ENCODE results near the gene SYNJ2.

SYNJ2 gene

DNA sequence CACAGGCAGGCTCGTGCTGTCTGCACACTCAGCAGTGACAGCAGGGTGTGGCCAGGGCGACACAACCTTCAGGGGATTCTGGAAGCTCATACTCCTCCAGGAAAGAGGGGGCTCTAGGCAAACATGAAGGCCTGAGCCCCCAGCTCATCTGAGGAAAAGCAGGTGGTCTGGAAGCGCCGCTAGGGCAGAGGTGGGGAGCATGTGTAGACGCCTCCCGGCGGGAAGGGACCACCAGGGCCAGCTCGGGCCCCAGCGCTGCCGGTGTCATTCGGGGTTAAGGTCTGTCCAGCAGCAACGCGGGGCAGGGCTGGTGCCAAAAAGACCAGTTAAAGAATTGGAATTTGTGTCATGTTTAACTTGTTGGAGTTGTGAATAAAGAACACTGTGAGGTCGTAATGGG, 39.3 kb upstream of the SYNJ2 start:
- Histone ChIP-seq H3K27ac (ENCODE audit: low read depth, low read length, poor library complexity, severe bottlenecking) (no peak overlapping the region), H3K4me1 (ENCODE audit: insufficient read depth, low read length, severe bottlenecking) (no peaks in the 10 kb centered on the region), H3F3A (ENCODE audit: insufficient read depth, low read length) (no peaks in the 10 kb centered on the region), H3K4me2 (ENCODE audit: low read length) (no peak overlapping the region), H3K36me3 (ENCODE audit: insufficient read depth, low read length) (no peaks in the 10 kb centered on the region), H3K27me3 (ENCODE audit: insufficient read depth, low read length) (no peaks in the 10 kb centered on the region; the same call in 1 of the 2 replicates), H3K4me3 (ENCODE audit: low read depth, low read length, poor library complexity, severe bottlenecking) (no peak overlapping the region), H4K20me1 (ENCODE audit: insufficient read depth, low read length) (no peaks in the 10 kb centered on the region), H3K79me2 (ENCODE audit: insufficient read depth, low read length) (no peaks in the 10 kb centered on the region), H3K9ac (ENCODE audit: low read length) (no peak overlapping the region), H3K9me3 (ENCODE audit: low read length) (no peaks in the 10 kb centered on the region), H2AFZ (ENCODE audit: low read length) (no peak overlapping the region), H3K9me2 (ENCODE audit: low read depth, low read length) (no peaks in the 10 kb centered on the region)
- no peak for TF ChIP-seq EZH2 (IDR thresholded peaks at IDR 0.05; ENCODE audit: borderline replicate concordance, low read length)
- TF ChIP-seq, protein P1, sequence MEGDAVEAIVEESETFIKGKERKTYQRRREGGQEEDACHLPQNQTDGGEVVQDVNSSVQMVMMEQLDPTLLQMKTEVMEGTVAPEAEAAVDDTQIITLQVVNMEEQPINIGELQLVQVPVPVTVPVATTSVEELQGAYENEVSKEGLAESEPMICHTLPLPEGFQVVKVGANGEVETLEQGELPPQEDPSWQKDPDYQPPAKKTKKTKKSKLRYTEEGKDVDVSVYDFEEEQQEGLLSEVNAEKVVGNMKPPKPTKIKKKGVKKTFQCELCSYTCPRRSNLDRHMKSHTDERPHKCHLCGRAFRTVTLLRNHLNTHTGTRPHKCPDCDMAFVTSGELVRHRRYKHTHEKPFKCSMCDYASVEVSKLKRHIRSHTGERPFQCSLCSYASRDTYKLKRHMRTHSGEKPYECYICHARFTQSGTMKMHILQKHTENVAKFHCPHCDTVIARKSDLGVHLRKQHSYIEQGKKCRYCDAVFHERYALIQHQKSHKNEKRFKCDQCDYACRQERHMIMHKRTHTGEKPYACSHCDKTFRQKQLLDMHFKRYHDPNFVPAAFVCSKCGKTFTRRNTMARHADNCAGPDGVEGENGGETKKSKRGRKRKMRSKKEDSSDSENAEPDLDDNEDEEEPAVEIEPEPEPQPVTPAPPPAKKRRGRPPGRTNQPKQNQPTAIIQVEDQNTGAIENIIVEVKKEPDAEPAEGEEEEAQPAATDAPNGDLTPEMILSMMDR (IDR thresholded peaks at IDR 0.05; ENCODE audit: low read length): no peak

DNA sequence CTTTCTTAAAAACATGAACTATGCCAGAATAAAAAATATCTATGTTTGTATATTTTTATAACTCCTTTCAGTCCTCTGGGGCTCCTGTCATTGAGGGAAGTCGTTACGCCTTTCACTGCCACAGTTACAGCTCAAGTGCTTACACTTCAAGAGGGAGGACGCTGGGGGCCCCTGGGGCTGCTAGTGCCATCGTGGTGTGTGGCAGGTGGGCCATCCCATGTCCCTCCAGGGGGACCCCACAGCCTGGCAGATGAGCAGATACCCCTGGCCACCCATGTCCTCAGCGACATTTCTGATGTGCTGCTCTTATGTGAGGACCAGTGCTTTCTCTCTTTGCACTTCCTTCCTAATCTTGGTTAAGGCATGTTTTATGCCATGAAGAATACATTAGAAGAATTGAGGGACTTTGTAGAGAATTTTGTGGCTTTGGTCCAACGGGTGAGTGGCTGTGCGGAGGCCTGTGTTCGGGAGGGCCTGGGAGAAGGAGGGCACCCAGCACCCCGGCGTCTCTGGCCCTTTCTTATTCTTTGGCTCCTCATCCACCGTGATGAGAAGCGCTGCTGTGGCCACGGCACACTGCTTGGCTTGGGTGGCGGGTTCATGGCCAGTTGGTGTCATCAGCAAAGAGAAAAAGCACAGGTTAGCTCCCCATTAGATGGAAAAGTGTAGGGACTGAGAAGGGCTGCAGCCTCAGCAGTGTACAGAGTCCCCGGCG, 38.3 kb upstream of the SYNJ2 start:
- no peak overlapping the region for H3K4me3 ChIP-seq (ENCODE audit: low read depth, low read length, poor library complexity, severe bottlenecking)
- no peaks in the 10 kb centered on the region for H3K36me3 ChIP-seq (ENCODE audit: insufficient read depth, low read length)
- H3K79me2 ChIP-seq (ENCODE audit: insufficient read depth, low read length): no peaks in the 10 kb centered on the region
- H2AFZ ChIP-seq (ENCODE audit: low read length): no peak overlapping the region
- no peaks in the 10 kb centered on the region; the same call in 1 of the 2 replicates for H3K27me3 ChIP-seq (ENCODE audit: insufficient read depth, low read length)
- TF ChIP-seq, protein P1 (IDR thresholded peaks at IDR 0.05; ENCODE audit: low read length): no peak
- TF ChIP-seq EZH2 (IDR thresholded peaks at IDR 0.05; ENCODE audit: borderline replicate concordance, low read length): no peak
- no peak overlapping the region for H3K9ac ChIP-seq (ENCODE audit: low read length)
- H3K9me2 ChIP-seq (ENCODE audit: low read depth, low read length): no peaks in the 10 kb centered on the region
- no peaks in the 10 kb centered on the region for H3K4me1 ChIP-seq (ENCODE audit: insufficient read depth, low read length, severe bottlenecking)
- H4K20me1 ChIP-seq (ENCODE audit: insufficient read depth, low read length): no peaks in the 10 kb centered on the region
- H3F3A ChIP-seq (ENCODE audit: insufficient read depth, low read length): no peaks in the 10 kb centered on the region
- no peaks in the 10 kb centered on the region for H3K9me3 ChIP-seq (ENCODE audit: low read length)
- H3K27ac ChIP-seq (ENCODE audit: low read depth, low read length, poor library complexity, severe bottlenecking): no peak overlapping the region
- no peak overlapping the region for H3K4me2 ChIP-seq (ENCODE audit: low read length)

DNA sequence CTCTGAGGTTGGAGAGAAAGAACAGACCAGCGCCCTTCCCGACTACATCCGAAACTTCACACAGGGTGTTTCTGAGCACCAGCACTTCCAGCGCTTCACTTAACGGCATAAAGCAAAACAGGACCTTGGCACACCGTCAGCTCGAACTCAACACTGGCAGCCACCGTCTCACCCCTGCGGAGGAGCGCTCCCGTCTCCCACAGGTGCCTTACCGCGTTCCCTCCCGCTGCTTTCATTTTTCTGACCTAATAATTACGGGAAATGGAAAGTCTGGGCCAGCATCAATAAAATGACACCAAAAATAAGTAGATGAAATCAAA, 37.7 kb upstream of the SYNJ2 start:
- Histone ChIP-seq H2AFZ (ENCODE audit: low read length) (no peak overlapping the region), H3F3A (ENCODE audit: insufficient read depth, low read length) (no peaks in the 10 kb centered on the region), H3K27ac (ENCODE audit: low read depth, low read length, poor library complexity, severe bottlenecking) (no peak overlapping the region), H4K20me1 (ENCODE audit: insufficient read depth, low read length) (no peaks in the 10 kb centered on the region), H3K4me1 (ENCODE audit: insufficient read depth, low read length, severe bottlenecking) (no peaks in the 10 kb centered on the region), H3K9me3 (ENCODE audit: low read length) (no peaks in the 10 kb centered on the region), H3K9ac (ENCODE audit: low read length) (no peak overlapping the region), H3K4me2 (ENCODE audit: low read length) (no peak overlapping the region), H3K9me2 (ENCODE audit: low read depth, low read length) (no peaks in the 10 kb centered on the region), H3K36me3 (ENCODE audit: insufficient read depth, low read length) (no peaks in the 10 kb centered on the region), H3K4me3 (ENCODE audit: low read depth, low read length, poor library complexity, severe bottlenecking) (no peak overlapping the region), H3K79me2 (ENCODE audit: insufficient read depth, low read length) (no peaks in the 10 kb centered on the region), H3K27me3 (ENCODE audit: insufficient read depth, low read length) (no peaks in the 10 kb centered on the region; the same call in 1 of the 2 replicates)
- TF ChIP-seq, protein P1 (IDR thresholded peaks at IDR 0.05; ENCODE audit: low read length): no peak
- no peak for TF ChIP-seq EZH2 (IDR thresholded peaks at IDR 0.05; ENCODE audit: borderline replicate concordance, low read length)
